HepG2 (cell line): ENCODE results near the gene SIRPA.

Source experiments
- ARID5B ChIP-seq: IDR thresholded peaks from 2 replicates; pipeline ENCODE4 v1.4.0; 2020; ENCODE audit warnings: mild to moderate bottlenecking, missing genetic modification reagents
- CTCF ChIP-seq: sonication (generic); formaldehyde crosslinking; IDR thresholded peaks from 2 replicates; pipeline ENCODE4 v1.5.0; 2020; ENCODE audit warnings: mild to moderate bottlenecking, missing genetic modification reagents, moderate library complexity
- ETV6 ChIP-seq: sonication (generic); formaldehyde crosslinking; conservative IDR thresholded peaks from 2 replicates; pipeline ENCODE4 v1.4.0; 2020; ENCODE audit warnings: missing genetic modification reagents
- FOSL1 ChIP-seq: sonication (generic); formaldehyde crosslinking; IDR thresholded peaks from 2 replicates; pipeline ENCODE4 v1.9.0; 2021; ENCODE audit warnings: missing genetic modification reagents, borderline replicate concordance
- GABPA ChIP-seq, 2 experiments: IDR thresholded peaks; 2 replicates each; pipeline ENCODE4 v1.6.1; 2011 to 2016; ENCODE audit warnings: low read depth in 2 of 2, low read length in 1 of 2, missing biosample characterization in 1 of 2, missing genetic modification characterization in 1 of 2
- GATAD1 ChIP-seq: IDR thresholded peaks from 2 replicates; pipeline ENCODE4 v1.6.1; 2016; ENCODE audit warnings: missing genetic modification reagents, missing compliant biosample characterization
- NR1H2 ChIP-seq: sonication (generic); formaldehyde crosslinking; IDR thresholded peaks from 2 replicates; pipeline ENCODE4 v1.8.1; 2022; ENCODE audit warnings: low read depth, missing genetic modification reagents, borderline replicate concordance
- POGZ ChIP-seq: sonication (generic); formaldehyde crosslinking; IDR thresholded peaks from 2 replicates; pipeline ENCODE4 v1.4.0; 2020; ENCODE audit warnings: mild to moderate bottlenecking, missing genetic modification reagents
- POLR2A ChIP-seq, 2 experiments: IDR thresholded peaks; 2 replicates each; pipeline ENCODE4 v1.6.1; 2011; ENCODE audit warnings: low read depth in 2 of 2, low read length in 2 of 2, mild to moderate bottlenecking in 1 of 2, moderate library complexity in 1 of 2; ENCODE audit not compliant: insufficient read depth in 1 of 2
- PREB ChIP-seq: sonication (generic); formaldehyde crosslinking; IDR thresholded peaks from 2 replicates; pipeline ENCODE4 v1.4.0; 2020; ENCODE audit warnings: missing genetic modification reagents
- SIN3A ChIP-seq: IDR thresholded peaks from 2 replicates; pipeline ENCODE4 v1.6.1; 2011; ENCODE audit warnings: low read depth, mild to moderate bottlenecking, control low read depth, low read length, borderline replicate concordance
- SRF ChIP-seq: IDR thresholded peaks from 2 replicates; pipeline ENCODE4 v1.6.1; 2011; ENCODE audit warnings: mild to moderate bottlenecking, low read depth, low read length, moderate library complexity
- ZNF124 ChIP-seq: sonication (generic); formaldehyde crosslinking; IDR thresholded peaks from 2 replicates; pipeline ENCODE4 v1.4.0; 2020; ENCODE audit warnings: missing genetic modification reagents
- ZNF335 ChIP-seq: sonication (generic); formaldehyde crosslinking; IDR thresholded peaks from 2 replicates; pipeline ENCODE4 v1.4.0; 2020; ENCODE audit warnings: missing genetic modification reagents

- TF ChIP-seq ZNF335 (CRISPR knock-in tag) (no peak), FOSL1 (CRISPR knock-in tag) (no peak), CTCF (CRISPR knock-in tag) (no peak), POLR2A (IDR thresholded peaks at IDR 0.05; ENCODE audit: insufficient read depth in 1 of 2, low read depth in 2 of 2, low read length in 2 of 2) (no peak), SIN3A (no peak), ZNF124 (CRISPR knock-in tag) (no peak), POGZ (no peak), SRF (no peak), GABPA (IDR thresholded peaks at IDR 0.05; ENCODE audit: low read depth, low read length) (no peak), GABPA (CRISPR knock-in tag; IDR thresholded peaks at IDR 0.05; ENCODE audit: low read depth) (no peak), PREB (CRISPR knock-in tag) (no peak), NR1H2 (CRISPR knock-in tag) (no peak), ARID5B (CRISPR knock-in tag) (no peak), GATAD1 (CRISPR knock-in tag) (no peak), ETV6 (no peak)
Observed at GRCh38 chr20:1951436-1952115, 56.4 kb downstream of the SIRPA start.
